RCC 7860 (cell line): Measurements from ENCODE around the gene CDKL1.

Experiments used
- DNase-seq: peaks from one replicate; pipeline ENCODE4 v3.0.0-alpha.2; 2015; ENCODE audit warnings: low spot score
- FAIRE-seq: peaks from 2 replicates; lab custom pipeline; 2012; peaks lifted over from hg19 to GRCh38; lab: Jason Lieb, UNC

The CDKL1 gene

GRCh38 chr14:50396631-50397389, at the start of gene CDKL1:
Gene CDKL1, minus strand, starts transcription at chr14:50396881. Its CDS starts 1,013 bp downstream, at chr14:50395868.
- no peak for FAIRE-seq
- DNase-seq, result peak; percentile 33

- no peak for DNase-seq
- FAIRE-seq, result no peak
These were observed 37.8 kb upstream of the CDKL1 start for GRCh38 chr14:50434528-50434927.

GRCh38 chr14:50432131-50432530, 35.5 kb upstream of the CDKL1 start:
- FAIRE-seq, result no peak
- DNase-seq, result no peak

- DNase-seq (no peak), FAIRE-seq (no peak)
These were observed 29.1 kb upstream of the CDKL1 start for GRCh38 chr14:50425816-50426215.

GRCh38 chr14:50425105-50425504, 28.4 kb upstream of the CDKL1 start:
- DNase-seq (no peak), FAIRE-seq (no peak)

- FAIRE-seq (no peak), DNase-seq (no peak)
These were observed 26.8 kb upstream of the CDKL1 start for GRCh38 chr14:50423529-50423928.

GRCh38 chr14:50421499-50421898, 24.8 kb upstream of the CDKL1 start:
- DNase-seq, result no peak
- no peak for FAIRE-seq

- FAIRE-seq (no peak), DNase-seq (no peak)
These were observed 21.2 kb upstream of the CDKL1 start for GRCh38 chr14:50417853-50418252.

GRCh38 chr14:50410921-50411320, 14.2 kb upstream of the CDKL1 start:
- peak; percentile 82 for FAIRE-seq

GRCh38 chr14:50410071-50410470, 13.4 kb upstream of the CDKL1 start:
- no peak for FAIRE-seq
- DNase-seq, result no peak

More at GRCh38 chr14:50410921-50411320, 14.2 kb upstream of the CDKL1 start:
- peak; percentile 27 for DNase-seq

- DNase-seq (no peak), FAIRE-seq (no peak)
These were observed 10.6 kb upstream of the CDKL1 start for GRCh38 chr14:50407111-50407812.

GRCh38 chr14:50403419-50403818, 6.7 kb upstream of the CDKL1 start:
- DNase-seq (no peak), FAIRE-seq (no peak)

- DNase-seq (peak; percentile 28), FAIRE-seq (peak; percentile 60)
These were observed 6.3 kb upstream of the CDKL1 start for GRCh38 chr14:50402965-50403364.

- FAIRE-seq (no peak), DNase-seq (no peak)
These were observed 3.8 kb upstream of the CDKL1 start for GRCh38 chr14:50400461-50400860.

GRCh38 chr14:50399251-50400032, 2.8 kb upstream of the CDKL1 start:
- DNase-seq, result peak; percentile 54
- FAIRE-seq, result peak; percentile 67

- FAIRE-seq, result no peak
- DNase-seq, result no peak
These were observed 1.5 kb upstream of the CDKL1 start for GRCh38 chr14:50398189-50398580.

GRCh38 chr14:50397390-50398188, 908 bp upstream of the CDKL1 start:
- FAIRE-seq (no peak), DNase-seq (peak; percentile 42)

- FAIRE-seq, result no peak
- DNase-seq, result no peak
These were observed 1.2 kb downstream of the CDKL1 start for GRCh38 chr14:50395448-50395847.

- DNase-seq, result no peak
- no peak for FAIRE-seq
These were observed 2.0 kb downstream of the CDKL1 start for GRCh38 chr14:50394713-50395112.

GRCh38 chr14:50389668-50390441, 6.8 kb downstream of the CDKL1 start:
- FAIRE-seq (no peak), DNase-seq (peak; percentile 18)
